NCI-H146 (cell line): Measurements from ENCODE around the gene FLT4.
"Not testable (repeated sequence)": the region's sequence is repeated elsewhere in the genome, so short reads cannot be mapped to it uniquely, and the experiment has no call there.

Experiments
- DNase-seq: peaks from one replicate; lab custom pipeline; 2025; lab: John Stamatoyannopoulos, UW

Gene FLT4

GRCh38 chr5:180670157-180670556 is 20.8 kb upstream of the FLT4 start:
- DNase-seq: no peak

- DNase-seq: no peak
These were observed 20.3 kb upstream of the FLT4 start for GRCh38 chr5:180669661-180670060.

- peak; percentile 49 for DNase-seq
These were observed 19.6 kb upstream of the FLT4 start for GRCh38 chr5:180668835-180669596.

GRCh38 chr5:180666812-180667211 is 17.4 kb upstream of the FLT4 start:
- DNase-seq: no peak

- no peak for DNase-seq
These were observed 16.4 kb upstream of the FLT4 start for GRCh38 chr5:180665682-180666404.

GRCh38 chr5:180658774-180659564 is 9.6 kb upstream of the FLT4 start:
- no peak for DNase-seq

- DNase-seq: not testable (repeated sequence)
These were observed 5.8 kb upstream of the FLT4 start for GRCh38 chr5:180655243-180655642.

GRCh38 chr5:180652771-180653170 is 3.4 kb upstream of the FLT4 start:
- DNase-seq: no peak

GRCh38 chr5:180652346-180652745 is 2.9 kb upstream of the FLT4 start:
- no peak for DNase-seq

GRCh38 chr5:180648658-180649296 is 623 bp downstream of the FLT4 start:
- DNase-seq: no peak

GRCh38 chr5:180647941-180648500 is 1.4 kb downstream of the FLT4 start:
- DNase-seq: no peak

GRCh38 chr5:180647465-180647864 is 1.9 kb downstream of the FLT4 start:
- DNase-seq: no peak

- no peak for DNase-seq
These were observed 2.5 kb downstream of the FLT4 start for GRCh38 chr5:180646963-180647305.

- no peak for DNase-seq
These were observed 3.0 kb downstream of the FLT4 start for GRCh38 chr5:180646289-180646962.

GRCh38 chr5:180645274-180646204 is 3.9 kb downstream of the FLT4 start:
- DNase-seq: no peak

GRCh38 chr5:180644825-180645273 is 4.6 kb downstream of the FLT4 start:
- no peak for DNase-seq

- no peak for DNase-seq
These were observed 5.1 kb downstream of the FLT4 start for GRCh38 chr5:180644129-180644824.

GRCh38 chr5:180643191-180643851 is 6.1 kb downstream of the FLT4 start:
- DNase-seq: no peak

- no peak for DNase-seq
These were observed 6.6 kb downstream of the FLT4 start for GRCh38 chr5:180642779-180643178.
